ENCODE data around the gene LGR6.

LGR6 gene

GRCh38 chr1:202264726-202265125 lies 71.1 kb downstream of the LGR6 start:
- TF ChIP-seq, protein P1, sequence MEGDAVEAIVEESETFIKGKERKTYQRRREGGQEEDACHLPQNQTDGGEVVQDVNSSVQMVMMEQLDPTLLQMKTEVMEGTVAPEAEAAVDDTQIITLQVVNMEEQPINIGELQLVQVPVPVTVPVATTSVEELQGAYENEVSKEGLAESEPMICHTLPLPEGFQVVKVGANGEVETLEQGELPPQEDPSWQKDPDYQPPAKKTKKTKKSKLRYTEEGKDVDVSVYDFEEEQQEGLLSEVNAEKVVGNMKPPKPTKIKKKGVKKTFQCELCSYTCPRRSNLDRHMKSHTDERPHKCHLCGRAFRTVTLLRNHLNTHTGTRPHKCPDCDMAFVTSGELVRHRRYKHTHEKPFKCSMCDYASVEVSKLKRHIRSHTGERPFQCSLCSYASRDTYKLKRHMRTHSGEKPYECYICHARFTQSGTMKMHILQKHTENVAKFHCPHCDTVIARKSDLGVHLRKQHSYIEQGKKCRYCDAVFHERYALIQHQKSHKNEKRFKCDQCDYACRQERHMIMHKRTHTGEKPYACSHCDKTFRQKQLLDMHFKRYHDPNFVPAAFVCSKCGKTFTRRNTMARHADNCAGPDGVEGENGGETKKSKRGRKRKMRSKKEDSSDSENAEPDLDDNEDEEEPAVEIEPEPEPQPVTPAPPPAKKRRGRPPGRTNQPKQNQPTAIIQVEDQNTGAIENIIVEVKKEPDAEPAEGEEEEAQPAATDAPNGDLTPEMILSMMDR (IDR thresholded peaks at IDR 0.05; ENCODE audit: low read depth, low read length), result no peak
- no peak for DNase-seq (ENCODE audit: low read depth in 2 of 2)
- no peak overlapping the region for H3K4me3 ChIP-seq (replicated peaks in 1 of 2; ENCODE audit: low read depth in 2 of 2, low read length in 2 of 2)

DNA sequence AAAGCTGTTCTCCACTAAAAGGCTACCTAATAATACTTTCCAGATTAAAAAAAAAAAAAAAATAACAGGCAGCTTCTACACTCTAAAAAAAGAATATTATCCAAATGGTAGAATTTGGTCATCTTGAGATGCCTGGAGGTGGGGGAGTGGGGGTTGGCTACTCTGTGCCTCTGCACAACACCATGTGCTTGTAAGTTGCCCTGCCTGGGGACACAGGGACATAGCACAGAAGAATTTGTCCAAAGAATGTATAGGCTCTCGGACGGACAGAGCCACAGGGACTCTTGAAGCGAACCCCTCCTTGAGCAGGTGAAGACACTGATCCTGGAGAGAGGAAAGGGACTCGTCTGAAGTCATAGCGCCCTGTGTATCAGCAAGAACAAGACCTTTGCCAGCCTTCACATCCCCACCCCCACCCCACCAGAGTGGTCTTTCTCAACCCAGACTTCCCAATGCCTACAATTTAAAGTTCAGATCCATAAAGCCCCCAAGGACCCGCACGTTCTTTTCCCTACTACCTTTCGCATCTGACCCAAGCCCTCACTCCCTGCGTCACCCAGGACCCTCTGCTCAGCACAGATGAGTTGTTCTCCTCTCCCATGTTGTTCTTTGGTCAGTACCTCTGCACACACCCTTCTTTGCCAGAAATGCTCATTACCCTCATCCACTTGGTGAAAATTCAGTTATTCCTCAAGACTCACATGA lies 72.6 kb downstream of the LGR6 start:
- H3K4me3 ChIP-seq (replicated peaks in 1 of 2; ENCODE audit: low read depth in 2 of 2, low read length in 2 of 2), result no peak overlapping the region
- no peak for DNase-seq (ENCODE audit: low read depth in 2 of 2)
- TF ChIP-seq, protein P1 (IDR thresholded peaks at IDR 0.05; ENCODE audit: low read depth, low read length), result no peak

DNA sequence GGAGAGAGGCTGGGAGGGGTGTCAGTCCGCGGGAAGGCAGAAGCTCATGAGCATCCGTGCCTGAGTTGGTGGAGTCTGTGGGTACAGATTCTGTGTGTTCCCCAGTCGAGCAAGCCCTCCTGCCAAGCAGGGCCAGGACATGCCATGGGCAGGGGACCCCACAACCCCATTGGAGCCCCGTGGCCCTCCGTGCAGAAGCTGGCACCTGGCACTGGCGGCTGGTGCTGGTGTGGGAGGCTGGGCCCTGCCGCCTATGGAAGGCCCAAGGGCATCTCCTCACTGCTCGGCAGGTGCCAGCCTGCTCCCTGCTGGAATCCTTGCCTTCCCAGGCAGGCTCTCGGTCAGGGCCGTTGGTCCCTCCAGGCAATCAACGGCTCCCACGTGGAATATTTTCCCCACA lies 74.4 kb downstream of the LGR6 start:
- H3K4me3 ChIP-seq (replicated peaks in 1 of 2; ENCODE audit: low read depth in 2 of 2, low read length in 2 of 2), result no peak overlapping the region
- DNase-seq (ENCODE audit: low read depth in 2 of 2), result no peak
- TF ChIP-seq, protein P1 (IDR thresholded peaks at IDR 0.05; ENCODE audit: low read depth, low read length), result no peak

- DNase-seq (ENCODE audit: low read depth in 2 of 2), result no peak
- no peak overlapping the region for H3K4me3 ChIP-seq (replicated peaks in 1 of 2; ENCODE audit: low read depth in 2 of 2, low read length in 2 of 2)
- TF ChIP-seq, protein P1 (IDR thresholded peaks at IDR 0.05; ENCODE audit: low read depth, low read length), result no peak
Measured at GRCh38 chr1:202268817-202269216, 75.2 kb downstream of the LGR6 start.

GRCh38 chr1:202270871-202271326 lies 77.3 kb downstream of the LGR6 start:
- TF ChIP-seq, protein P1 (IDR thresholded peaks at IDR 0.05; ENCODE audit: low read depth, low read length), result no peak
- DNase-seq (ENCODE audit: low read depth in 2 of 2), result no peak
- no peak overlapping the region for H3K4me3 ChIP-seq (replicated peaks in 1 of 2; ENCODE audit: low read depth in 2 of 2, low read length in 2 of 2)

DNA sequence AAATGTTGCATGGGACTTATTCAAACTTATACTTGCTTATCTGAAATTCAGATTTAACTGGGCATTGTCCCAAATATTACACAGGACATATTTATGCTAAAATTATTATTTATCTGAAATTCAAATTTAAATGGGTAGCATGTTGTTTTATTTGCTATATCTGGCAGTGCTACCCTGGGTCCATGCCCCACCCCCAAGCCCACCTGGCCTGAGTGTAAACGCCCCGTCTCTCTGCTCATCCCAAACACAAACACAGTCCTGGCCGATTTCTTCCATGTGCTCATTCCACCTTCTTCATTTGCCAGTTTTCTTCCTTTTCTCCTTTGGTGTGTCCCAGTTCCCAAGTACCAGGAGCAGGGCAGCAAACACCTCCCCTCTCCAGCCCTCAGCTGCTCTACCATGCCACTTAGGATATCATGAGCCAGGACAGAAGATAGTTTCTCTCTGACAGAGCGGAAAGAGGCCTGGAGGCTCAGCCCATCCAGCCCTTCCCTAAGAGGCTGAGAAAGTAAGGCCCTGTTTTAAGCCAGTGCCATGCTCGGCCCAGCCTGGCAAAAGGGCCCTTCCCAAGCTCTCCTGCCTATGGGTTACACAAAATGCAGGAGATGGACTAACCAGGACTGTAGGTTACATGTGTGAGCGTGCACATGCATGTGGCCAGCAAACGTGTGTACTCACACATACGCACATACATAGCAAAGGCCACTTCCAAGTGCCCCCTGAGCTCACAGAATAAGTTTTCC lies 78.7 kb downstream of the LGR6 start:
- no peak overlapping the region for H3K4me3 ChIP-seq (replicated peaks in 1 of 2; ENCODE audit: low read depth in 2 of 2, low read length in 2 of 2)
- no peak for DNase-seq (ENCODE audit: low read depth in 2 of 2)
- TF ChIP-seq, protein P1 (IDR thresholded peaks at IDR 0.05; ENCODE audit: low read depth, low read length), result no peak
